HG03460 (cell line): ENCODE results near the gene DMRTA2.
"Not testable (repeated sequence)": the region's sequence is repeated elsewhere in the genome, so short reads cannot be mapped to it uniquely, and the experiment has no call there.

Source experiments
- ATAC-seq: cut with Tn5 transposase; IDR thresholded peaks from one replicate; pipeline ENCODE4 v1.9.1; 2021; ENCODE audit not compliant: unreplicated experiment

Gene DMRTA2

DNA sequence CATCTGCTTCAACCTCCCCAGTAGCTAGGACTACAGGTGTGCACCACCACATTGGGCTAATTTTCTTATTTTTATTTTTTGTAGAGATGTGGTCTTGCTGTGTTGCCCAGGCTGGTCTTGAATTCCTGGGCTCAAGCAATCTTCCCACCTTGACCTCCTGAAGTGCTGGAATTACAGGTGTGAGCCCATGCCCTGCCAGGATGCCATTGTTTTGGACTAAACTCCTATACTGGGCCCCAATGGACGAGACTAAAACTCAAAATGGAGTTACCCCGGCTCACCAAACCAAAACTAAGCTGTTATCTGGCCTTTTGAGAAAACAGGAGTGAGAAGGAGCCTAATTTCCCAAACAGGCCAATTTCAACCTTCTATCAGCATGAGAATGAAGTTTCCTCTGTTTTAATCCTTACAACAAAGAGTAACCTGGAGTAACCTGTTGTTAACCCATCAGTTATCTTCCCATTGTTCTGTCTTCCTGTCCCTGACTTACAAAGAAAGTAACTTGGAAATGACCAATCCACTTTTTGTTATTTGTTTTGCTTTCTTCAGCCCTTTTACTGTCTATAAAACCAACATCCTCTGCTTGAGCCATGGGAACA, 29.6 kb downstream of the DMRTA2 start:
- no peak for ATAC-seq

GRCh38 chr1:50381551-50381950, 41.7 kb downstream of the DMRTA2 start:
- ATAC-seq = not testable (repeated sequence)

- ATAC-seq = no peak
These were observed 44.5 kb downstream of the DMRTA2 start for GRCh38 chr1:50378770-50379169.

DNA sequence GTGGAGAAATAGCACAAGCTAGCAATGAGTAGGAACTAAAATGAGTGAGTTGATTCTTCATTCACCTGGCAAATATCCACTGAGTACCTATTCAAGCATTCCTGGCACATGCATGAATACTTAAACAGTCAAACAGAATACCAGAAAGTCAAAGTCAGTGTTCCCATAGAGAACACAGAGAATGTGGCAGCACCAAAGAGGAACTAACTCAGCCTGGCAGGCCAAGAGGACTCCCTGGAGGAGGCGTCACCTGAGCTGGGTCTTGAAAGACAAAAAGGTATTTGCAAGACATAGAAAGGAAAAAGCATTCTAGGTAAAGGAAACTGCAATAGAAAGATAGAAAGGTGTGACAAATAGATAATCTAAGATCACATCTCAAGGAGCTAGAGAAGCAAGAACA, 49.7 kb downstream of the DMRTA2 start:
- no peak for ATAC-seq

- no peak for ATAC-seq
These were observed 51.5 kb downstream of the DMRTA2 start for GRCh38 chr1:50371749-50372148.

DNA sequence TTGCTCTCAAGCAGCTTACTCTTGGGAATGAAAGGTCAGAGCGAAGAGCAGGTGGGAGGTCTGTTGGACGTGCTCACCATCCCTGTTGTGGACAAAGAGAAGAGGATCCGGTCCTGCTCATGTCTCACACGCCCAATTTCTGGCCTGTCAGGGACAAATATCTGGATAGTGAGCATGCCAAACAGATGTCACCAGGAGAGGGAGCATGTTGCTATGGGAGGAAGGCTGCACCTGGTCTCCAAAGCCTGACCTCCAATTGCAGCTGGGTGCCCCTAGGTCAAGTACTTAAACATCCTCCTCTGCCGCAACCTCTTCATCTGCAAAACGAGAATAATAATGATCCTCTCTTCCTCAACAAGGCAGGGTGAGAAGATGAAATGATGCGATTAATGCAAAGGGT, 53.4 kb downstream of the DMRTA2 start:
- ATAC-seq = no peak

DNA sequence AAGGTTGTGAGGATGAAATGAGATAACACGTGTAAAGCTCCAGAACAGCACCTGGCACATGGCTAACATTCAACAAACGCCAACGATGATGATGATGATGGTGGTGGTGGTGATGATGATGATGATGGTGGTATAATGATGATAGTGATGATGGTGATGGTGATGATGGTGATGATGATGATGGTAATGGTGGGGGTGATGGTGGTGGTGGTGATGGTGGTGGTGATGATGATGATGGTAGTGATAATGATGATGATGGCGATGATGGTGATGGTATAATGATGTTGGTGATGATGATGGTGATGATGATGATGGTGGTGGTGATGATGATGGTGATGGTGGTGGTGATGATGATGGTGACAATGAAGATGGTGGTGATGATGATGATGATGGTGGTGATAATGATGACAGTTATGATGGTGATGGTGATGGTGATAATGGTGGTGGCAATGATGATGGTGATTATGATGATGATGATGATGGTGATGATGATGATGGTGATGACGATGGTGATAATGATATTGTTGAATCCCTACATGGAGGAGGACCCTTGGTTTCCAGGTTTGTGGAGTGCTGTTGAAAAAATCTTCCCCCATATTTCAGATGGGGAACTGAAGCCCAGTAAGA, 54.1 kb downstream of the DMRTA2 start:
- no peak for ATAC-seq

- ATAC-seq = peak; percentile 57
These were observed 54.9 kb downstream of the DMRTA2 start for GRCh38 chr1:50368179-50369007.
